IPS-18c (cell line): ENCODE data around the gene FIGNL2.
"Not testable (repeated sequence)": the region's sequence is repeated elsewhere in the genome, so short reads cannot be mapped to it uniquely, and the experiment has no call there.

Source experiments
- H3K4me3 ChIP-seq: 2 replicates; pipeline ENCODE4 v1.7.0; 2013; ENCODE audit warnings: low read depth, mild to moderate bottlenecking, low read length, moderate library complexity; ENCODE audit not compliant: insufficient read depth
- H3K9me3 ChIP-seq: one replicate; pipeline ENCODE4 v1.6.1; 2013; ENCODE audit warnings: mild to moderate bottlenecking, low read length, moderate library complexity; ENCODE audit not compliant: control insufficient read depth, insufficient read depth

Gene FIGNL2

DNA sequence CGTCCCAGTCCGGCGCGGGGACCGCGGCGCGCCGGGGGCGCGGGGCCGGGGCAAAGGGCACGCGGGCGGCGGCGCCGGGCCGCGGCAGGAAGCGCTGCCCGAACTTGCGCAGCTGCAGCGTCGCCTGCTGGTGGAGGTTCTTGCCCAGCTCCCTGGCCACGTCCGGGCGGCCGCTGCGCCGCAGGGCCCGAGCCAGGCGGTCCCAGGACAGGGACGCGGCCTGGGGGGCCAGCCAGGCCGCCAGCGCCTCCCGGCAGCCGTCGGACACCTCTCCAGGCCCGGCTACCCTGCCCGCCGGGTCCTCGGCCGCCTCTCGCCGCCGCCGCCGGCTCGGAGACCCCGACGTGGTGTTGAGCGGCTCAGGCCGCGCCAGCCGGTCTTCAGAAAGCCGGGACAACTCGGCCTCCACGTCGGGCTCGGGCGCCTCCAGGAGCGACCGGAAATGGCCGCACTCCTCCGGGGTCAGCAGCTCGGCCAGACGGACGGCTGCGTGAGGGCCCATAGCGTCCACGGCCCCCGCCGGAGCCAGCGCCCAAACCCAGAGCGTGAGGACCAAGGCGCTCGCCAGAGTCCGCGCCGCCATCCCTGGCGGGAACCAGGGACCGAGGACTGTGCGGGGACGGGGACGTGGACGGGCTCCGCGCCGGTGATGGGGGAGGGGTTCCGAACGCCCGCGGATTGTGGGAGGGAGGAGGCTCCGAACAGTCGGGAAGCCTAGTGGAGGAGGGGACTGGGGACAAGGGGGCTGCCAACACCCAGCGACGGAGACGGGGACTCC lies 34.0 kb downstream of the FIGNL2 start:
- H3K4me3 ChIP-seq: peak overlapping the region; percentile 56

DNA sequence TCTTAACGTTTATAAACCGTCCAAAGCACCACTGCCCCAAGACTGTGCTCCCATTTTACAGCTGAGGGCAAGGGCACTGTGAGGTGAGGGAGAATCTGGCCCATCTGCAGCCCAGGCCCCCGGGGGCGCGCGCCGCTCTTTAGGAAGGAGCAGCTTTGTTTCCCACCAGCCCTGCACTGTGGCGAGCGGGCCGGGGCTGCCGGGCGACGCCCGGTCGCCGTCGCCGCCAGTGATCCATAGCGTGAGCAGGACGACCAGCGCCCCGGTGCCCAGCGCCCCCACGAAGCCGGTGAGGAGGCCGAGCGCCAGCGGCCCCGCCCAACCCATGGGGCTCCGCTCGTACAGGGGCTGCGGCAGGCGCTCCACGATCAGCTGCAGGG lies 34.6 kb downstream of the FIGNL2 start:
- Histone ChIP-seq H3K4me3 (peak overlapping the region; percentile 56), H3K9me3 (no peaks in the 10 kb centered on the region)

More for the DNA sequence above, 34.0 kb downstream of the FIGNL2 start:
- no peaks in the 10 kb centered on the region for H3K9me3 ChIP-seq

DNA sequence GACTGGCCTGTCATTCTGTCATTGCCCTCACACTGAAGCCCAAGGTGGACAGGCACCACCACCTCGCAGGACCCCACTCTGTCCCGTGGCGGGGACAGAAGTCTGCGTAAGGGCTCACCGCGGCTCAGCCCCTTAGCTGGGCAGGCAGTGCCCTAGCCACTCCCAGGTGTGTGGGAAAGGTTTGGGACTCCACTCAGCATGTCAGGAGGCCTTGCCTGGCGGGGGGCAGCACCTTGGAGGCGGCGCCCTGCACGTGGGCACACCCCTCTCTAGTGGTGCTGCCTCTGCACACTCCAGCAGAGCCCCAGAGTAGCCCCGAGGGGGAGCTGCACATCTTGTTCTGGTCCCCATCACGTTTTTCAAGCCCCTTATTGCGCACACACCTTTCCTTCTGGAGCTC lies 35.6 kb downstream of the FIGNL2 start:
- Histone ChIP-seq H3K4me3 (no peak overlapping the region), H3K9me3 (no peaks in the 10 kb centered on the region)

DNA sequence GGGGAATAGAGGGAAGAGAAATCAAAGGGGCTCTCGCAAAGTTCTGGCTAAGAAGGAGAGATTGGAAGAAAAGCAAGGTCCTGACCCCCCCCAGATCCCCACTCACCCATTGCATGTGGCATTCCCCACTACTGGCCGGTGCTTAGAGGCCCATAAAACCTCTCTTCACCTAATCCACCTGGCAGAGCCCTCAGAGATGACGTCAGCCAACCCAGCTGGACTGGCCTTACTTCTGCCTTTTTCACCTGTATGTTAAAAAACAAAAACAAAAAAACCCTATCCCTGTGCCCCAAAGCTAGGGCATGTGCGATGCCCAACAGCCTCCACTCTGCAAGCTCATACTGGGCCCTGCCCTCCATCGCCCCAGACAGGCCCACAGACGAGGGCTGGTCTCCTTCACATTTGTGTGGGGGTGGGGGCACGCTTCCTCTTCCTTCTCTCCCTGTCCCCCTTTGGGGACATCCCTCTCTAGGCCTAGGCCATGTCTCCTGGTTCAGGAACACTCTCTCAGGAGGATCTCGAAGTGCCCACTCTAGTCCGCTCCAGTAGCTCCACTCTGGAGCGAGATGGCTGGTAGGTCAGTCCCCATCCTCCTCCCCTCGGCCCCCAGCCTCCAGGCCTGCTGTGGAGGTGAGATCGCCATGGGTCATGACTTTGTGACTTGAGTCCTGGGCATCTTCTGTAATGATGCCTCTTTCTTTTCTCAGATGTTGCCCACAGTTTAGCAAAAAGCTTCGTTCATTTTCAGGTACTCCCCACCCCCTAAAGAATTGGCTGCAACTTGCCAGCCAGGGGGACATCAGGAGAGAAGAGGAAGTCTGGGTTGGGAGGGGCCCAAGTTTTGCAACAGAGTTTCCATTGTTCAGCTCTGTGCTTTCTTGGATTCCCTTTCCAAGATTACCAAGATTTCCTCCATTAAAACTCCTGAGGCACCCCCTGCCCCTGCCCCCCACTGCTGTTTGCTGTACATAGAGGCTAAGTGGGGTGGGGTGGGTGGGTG lies 37.0 kb downstream of the FIGNL2 start:
- Histone ChIP-seq H3K9me3 (no peaks in the 10 kb centered on the region), H3K4me3 (no peak overlapping the region)

DNA sequence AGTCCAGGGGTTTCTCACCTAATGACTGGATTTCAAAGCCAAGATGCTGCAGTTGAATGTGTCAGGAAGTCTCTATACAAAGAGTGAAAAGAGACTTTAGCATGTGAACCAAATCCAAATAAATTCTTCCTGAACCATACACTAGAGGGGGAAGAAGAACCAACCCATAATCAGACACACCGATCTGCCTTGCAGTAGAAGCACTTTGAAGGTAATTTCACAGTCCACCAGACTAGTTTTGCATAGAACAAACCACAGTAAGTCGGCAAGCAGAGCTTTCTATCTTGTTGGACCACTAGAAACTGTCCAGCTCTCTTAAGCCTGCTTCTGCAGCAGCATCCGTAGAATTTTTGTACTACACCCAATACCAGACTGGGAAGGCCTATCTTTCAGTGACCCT lies 39.3 kb downstream of the FIGNL2 start:
- Histone ChIP-seq H3K4me3 (no peak overlapping the region), H3K9me3 (no peaks in the 10 kb centered on the region)

DNA sequence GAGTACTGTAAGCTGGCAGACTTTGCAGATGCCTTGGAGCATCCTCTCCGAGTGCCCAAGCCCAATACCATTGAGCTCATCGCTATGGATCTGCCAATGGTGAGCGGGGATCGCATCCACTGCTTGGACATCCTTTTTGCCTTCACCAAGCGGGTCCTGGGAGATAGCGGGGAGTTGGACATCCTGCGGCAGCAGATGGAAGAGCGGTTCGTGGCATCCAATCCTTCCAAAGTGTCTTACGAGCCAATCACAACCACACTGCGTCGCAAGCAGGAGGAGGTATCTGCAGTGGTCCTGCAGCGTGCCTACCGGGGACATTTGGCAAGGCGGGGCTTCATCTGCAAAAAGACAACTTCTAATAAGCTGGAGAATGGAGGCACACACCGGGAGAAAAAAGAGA lies 41.6 kb downstream of the FIGNL2 start:
- Histone ChIP-seq H3K9me3 (no peaks in the 10 kb centered on the region), H3K4me3 (no peak overlapping the region)

DNA sequence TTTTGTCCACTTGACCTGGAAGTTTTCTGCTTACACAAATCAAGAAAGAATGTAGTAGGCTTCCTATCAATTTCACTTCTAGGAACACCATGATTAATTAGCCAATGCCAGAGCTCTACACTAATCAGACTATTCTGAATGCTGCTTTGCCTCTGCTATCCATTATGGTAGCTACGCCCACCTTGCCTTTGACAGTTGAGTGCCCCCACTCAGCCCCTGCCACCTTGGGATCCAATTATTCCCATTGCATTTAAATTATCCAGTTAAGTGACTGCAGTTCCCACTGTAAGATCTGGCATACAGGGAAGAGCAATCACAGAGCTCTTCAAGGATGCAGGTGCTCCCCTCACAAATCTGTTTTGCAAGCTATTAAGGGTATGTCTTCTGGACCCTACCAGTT lies 47.5 kb downstream of the FIGNL2 start:
- Histone ChIP-seq H3K4me3 (no peak overlapping the region), H3K9me3 (no peaks in the 10 kb centered on the region)

DNA sequence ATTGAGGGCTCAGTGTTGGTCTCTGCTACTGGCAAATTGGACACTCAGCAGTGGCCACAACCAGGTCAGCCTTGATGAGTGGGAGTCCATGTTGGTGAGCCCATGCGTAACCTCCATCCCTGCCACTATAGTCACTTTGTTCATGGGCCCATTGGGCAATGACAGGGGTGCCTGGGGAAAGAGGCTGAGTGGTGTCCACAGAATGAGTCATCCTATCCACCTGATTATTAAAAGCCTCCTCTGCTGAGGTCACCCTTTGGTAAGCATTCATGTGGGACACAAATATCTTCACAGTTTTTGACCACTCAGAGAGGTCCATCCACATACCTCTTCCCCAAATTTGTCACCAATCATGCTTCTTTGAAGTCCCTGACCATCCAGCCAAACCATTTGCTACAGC lies 50.0 kb downstream of the FIGNL2 start:
- Histone ChIP-seq H3K4me3 (no peak overlapping the region), H3K9me3 (no peaks in the 10 kb centered on the region)

DNA sequence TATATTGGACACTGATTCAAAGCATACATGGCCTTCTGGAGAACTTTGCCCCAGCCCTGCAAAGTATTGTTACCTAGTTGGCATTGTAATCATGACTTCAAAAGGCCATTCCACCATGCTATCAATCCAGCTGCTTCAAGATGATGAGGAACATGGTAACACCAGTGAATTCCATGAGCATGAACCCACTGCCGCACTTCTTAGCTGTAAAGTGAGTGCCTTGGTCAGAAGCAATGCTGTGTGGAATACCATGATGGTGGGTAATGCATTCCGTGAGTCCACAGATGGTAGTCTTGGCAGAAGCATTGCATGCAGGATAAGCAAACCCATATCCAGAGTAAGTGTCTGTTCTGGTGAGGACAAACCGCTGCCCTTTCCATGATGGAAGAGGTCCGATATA lies 50.5 kb downstream of the FIGNL2 start:
- not testable (repeated sequence) for H3K4me3 ChIP-seq, H3K9me3 ChIP-seq

DNA sequence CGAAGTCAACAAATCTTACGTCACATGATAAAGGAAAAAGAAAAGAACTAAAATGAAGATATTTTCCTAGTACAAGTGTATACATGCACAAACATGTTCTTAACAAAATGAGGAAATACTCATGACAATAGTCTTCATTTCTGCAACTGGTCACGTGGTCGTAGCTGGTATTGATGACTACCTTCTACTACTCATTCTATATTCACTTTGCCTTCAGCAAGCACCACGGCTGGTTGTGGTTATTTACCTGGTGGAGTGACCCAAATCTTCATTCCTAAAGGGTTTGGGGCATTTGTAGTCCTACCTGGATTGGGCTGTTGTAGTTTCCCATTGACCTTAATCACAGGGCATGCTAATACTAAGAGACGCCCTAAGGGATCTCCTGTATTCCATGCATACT lies 51.2 kb downstream of the FIGNL2 start:
- no peak overlapping the region for H3K4me3 ChIP-seq
- H3K9me3 ChIP-seq: no peaks in the 10 kb centered on the region

DNA sequence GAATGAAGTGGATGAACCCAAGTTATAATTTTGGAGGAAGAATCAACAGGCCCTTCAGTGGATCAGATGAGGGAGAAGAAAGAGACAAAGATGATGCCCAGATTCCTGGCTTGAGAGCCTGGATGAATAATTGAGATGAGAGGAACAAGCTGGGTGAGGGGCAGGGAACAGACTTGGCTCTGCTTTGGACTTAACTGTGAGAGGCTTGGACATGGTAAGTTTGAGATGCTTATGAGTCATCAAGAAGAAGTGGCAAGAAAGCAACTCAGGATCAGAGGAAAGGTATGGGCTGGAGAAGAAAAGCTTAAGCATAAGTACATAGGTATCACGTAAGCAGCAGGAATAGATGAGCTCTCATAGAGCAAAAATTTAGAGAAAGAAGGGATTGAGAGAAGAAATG lies 55.3 kb downstream of the FIGNL2 start:
- Histone ChIP-seq H3K4me3 (no peak overlapping the region), H3K9me3 (no peaks in the 10 kb centered on the region)

DNA sequence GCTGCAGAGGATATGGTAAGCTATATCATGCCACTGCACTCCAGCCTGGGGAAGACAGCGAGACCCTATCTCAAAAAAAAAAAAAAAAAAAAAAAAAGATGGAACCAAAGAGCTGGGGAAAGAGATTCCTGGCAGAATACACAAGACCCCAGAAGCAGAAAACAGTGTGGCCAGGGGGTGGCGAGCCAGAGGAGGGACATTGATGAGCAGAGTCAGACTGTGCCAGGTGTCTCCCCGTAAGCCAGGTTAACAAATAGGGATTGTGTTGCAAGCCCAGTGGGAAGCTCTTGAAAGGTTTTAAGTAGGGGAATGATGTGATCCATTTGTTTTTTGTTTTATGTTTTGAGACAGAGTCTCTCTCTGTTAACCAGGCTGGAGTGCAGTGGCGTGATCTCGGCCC lies 56.1 kb downstream of the FIGNL2 start:
- Histone ChIP-seq H3K9me3 (no peaks in the 10 kb centered on the region), H3K4me3 (no peak overlapping the region)

DNA sequence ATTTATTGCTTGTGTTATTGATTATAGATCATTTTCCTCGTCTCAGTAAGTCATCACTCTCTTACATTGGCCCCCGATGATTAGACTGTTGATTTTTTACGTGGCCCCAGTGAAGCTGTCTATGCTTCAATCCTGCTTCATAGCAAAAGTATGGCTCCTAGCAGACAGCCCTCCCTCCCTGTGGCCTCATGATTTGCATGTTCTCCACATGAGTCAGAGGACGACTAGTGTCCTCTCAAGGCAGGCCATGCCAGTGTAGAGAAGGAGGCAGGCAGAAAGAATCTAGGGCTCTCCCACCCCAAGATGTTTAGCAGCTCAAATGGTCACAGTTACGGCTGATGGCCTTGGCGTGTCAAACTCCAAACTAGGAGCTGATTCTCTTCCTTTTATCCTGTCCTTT lies 59.6 kb downstream of the FIGNL2 start:
- no peaks in the 10 kb centered on the region for H3K9me3 ChIP-seq
- no peak overlapping the region for H3K4me3 ChIP-seq

DNA sequence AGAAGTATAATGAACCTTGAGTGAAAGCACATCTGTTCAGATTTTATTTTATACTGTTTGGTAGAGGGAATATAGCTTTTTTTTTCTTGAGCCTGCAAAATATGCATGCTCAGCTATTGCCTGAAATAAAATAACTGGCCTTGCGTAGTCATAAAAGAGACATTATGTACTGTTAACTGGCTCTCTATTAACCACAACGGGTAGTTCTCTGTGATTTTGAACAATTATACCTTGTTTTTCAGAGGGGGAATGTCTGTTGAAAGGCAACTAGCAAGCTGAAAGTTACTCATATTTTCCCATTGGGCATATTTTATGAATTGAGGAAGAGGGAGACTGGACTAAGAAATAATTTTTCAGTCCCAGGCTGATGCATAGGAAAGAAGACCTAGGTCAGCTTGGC lies 62.6 kb downstream of the FIGNL2 start:
- H3K4me3 ChIP-seq: no peak overlapping the region
- no peaks in the 10 kb centered on the region for H3K9me3 ChIP-seq

DNA sequence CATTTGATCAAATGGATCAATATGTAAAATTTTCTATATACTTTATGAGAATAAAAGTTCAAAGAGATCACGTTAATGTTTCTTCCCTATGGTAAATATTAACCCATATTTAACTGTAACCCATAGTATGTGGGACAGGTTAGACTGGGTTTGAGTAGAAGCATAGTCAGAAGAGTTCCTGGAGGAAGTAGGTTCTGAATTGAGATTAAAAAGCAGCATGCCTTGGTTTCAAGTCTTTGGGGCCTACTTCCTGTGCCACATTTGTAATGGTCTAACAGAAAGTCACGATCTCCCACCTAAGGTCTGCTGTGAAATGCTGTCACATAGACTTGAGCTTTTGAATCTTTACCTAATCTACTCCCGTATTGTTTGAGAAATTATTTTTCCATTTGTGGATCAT lies 63.8 kb downstream of the FIGNL2 start:
- no peaks in the 10 kb centered on the region for H3K9me3 ChIP-seq
- H3K4me3 ChIP-seq: no peak overlapping the region

DNA sequence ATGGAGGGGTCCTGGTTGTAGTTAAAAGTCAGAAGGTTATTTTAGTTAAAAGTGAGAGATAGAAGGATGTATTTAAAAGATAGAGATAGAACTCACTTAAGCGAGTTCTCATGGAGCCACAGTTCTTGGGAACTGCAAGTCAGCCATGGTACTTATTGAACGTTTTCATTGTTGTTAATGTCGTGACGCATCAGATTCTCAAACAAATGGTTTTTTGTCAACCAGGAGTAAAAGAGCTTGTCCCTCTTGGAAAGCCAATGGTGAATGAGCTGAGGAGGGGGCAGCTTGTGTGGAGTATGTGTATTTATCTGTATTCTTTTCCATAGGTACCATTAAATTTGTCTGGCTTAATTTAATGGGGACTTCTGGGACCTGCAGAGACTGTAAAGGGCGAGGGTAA lies 68.6 kb downstream of the FIGNL2 start:
- Histone ChIP-seq H3K9me3 (no peaks in the 10 kb centered on the region), H3K4me3 (no peak overlapping the region)

DNA sequence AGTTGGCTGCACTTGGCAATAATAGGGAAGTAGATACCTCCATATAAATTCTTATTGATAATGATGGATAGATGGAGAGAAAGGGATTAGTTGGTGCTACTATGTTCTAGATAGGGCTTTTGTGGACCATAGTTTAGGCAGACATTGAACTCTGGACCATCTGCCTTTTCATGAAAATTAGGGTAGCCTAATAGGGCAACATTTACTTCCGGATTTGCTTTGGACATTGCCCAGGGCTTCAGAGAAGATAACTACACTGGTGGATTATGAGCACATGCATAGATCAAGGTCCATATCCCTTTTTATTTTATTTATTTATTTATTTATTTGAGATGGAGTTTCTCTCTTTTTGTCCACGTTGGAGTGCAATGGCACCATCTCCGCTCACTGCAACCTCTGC lies 70.5 kb downstream of the FIGNL2 start:
- no peak overlapping the region for H3K4me3 ChIP-seq

DNA sequence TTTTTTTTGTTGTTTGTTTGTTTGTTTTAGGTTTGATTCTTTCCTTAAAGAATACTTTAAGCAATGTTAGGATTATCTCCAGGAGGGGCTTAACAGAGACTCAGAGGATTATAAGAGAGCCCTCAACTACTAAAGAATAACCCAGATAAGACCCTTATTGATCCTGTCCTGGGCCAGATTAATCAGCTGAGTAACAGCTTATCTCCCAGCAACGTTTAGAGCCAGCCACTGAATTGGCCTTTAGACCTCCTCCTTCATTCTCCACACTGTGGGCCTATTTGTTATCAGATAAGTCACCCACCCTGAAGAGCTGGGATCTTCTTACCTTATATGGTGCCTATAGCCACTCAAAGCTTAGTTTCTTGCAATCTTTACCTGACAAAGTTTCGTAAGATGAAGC lies 71.1 kb downstream of the FIGNL2 start:
- no peaks in the 10 kb centered on the region for H3K9me3 ChIP-seq
- H3K4me3 ChIP-seq: no peak overlapping the region

More for the DNA sequence above, 70.5 kb downstream of the FIGNL2 start:
- no peaks in the 10 kb centered on the region for H3K9me3 ChIP-seq
